GM23338 (cell line): Measurements from ENCODE around the gene C11orf42. TPM values are rescaled to one million over a fixed set of nuclear protein-coding genes. Genes with fewer than 3 reads are reported as not detected.

ENCODE experiments used
- ATAC-seq: fragments of 200-7000 bp; cut with Tn5 transposase; 3 replicates; pipeline ENCODE4 v1.9.1; 2020
- DNase-seq: peaks from one replicate; pipeline ENCODE4 v3.0.0-alpha.2; 2015; ENCODE audit warnings: low spot score
- H2AFZ ChIP-seq: fragments of 200-600 bp; sonication (generic); 2 replicates; pipeline ENCODE4 v1.8.0; 2016; ENCODE audit warnings: antibody characterized with exemption, mild to moderate bottlenecking, moderate library complexity
- H3F3A ChIP-seq: fragments of 200-600 bp; sonication (generic); replicated peaks from 2 replicates; pipeline ENCODE4 v1.8.0; 2017; ENCODE audit warnings: antibody characterized with exemption, mixed run types, low read depth
- H3K27ac ChIP-seq: fragments of 200-600 bp; sonication (generic); 2 replicates; pipeline ENCODE4 v1.6.1; 2016; ENCODE audit warnings: low read depth
- H3K27me3 ChIP-seq: fragments of 200-600 bp; sonication (generic); 2 replicates; pipeline ENCODE4 v1.8.0; 2016; ENCODE audit warnings: mild to moderate bottlenecking, mixed run types, moderate library complexity; ENCODE audit not compliant: insufficient read depth
- H3K36me3 ChIP-seq: fragments of 200-600 bp; sonication (generic); 2 replicates; pipeline ENCODE4 v1.8.0; 2016; ENCODE audit warnings: mild to moderate bottlenecking; ENCODE audit not compliant: insufficient read depth
- H3K4me1 ChIP-seq: fragments of 200-600 bp; sonication (generic); 2 replicates; pipeline ENCODE4 v1.8.0; 2016; ENCODE audit warnings: mild to moderate bottlenecking, moderate library complexity; ENCODE audit not compliant: insufficient read depth
- H3K4me2 ChIP-seq: fragments of 200-600 bp; sonication (generic); 2 replicates; pipeline ENCODE4 v1.7.1; 2017; ENCODE audit warnings: mixed run types
- H3K4me3 ChIP-seq: fragments of 200-600 bp; sonication (generic); 2 replicates; pipeline ENCODE4 v1.6.1; 2016; ENCODE audit warnings: mixed run types
- H3K79me2 ChIP-seq: fragments of 200-600 bp; sonication (generic); replicated peaks from 2 replicates; pipeline ENCODE4 v1.8.0; 2017; ENCODE audit warnings: mild to moderate bottlenecking; ENCODE audit not compliant: insufficient read depth
- H3K9me2 ChIP-seq: fragments of 200-600 bp; sonication (generic); 2 replicates; pipeline ENCODE4 v1.8.0; 2017; ENCODE audit not compliant: insufficient read depth
- H4K20me1 ChIP-seq: fragments of 200-600 bp; sonication (generic); replicated peaks from 2 replicates; pipeline ENCODE4 v1.8.0; 2017; ENCODE audit warnings: mild to moderate bottlenecking; ENCODE audit not compliant: insufficient read depth
- H3K27ac Mint-ChIP-seq: 2 replicates; pipeline ENCODE4 v1.8.0; 2020; ENCODE audit warnings: inconsistent platforms, mild to moderate bottlenecking, moderate library complexity, mixed read lengths
- H3K27me3 Mint-ChIP-seq: 3 replicates; pipeline ENCODE4 v1.8.0; 2022; ENCODE audit warnings: low read depth, mild to moderate bottlenecking, moderate library complexity, mixed read lengths, inconsistent platforms; ENCODE audit not compliant: insufficient read depth, poor library complexity
- H3K36me3 Mint-ChIP-seq: 3 replicates; pipeline ENCODE4 v1.8.0; 2021; ENCODE audit warnings: low read depth, mild to moderate bottlenecking, inconsistent platforms, moderate library complexity, mixed read lengths
- H3K4me1 Mint-ChIP-seq: 3 replicates; pipeline ENCODE4 v1.8.0; 2020; ENCODE audit warnings: mild to moderate bottlenecking, inconsistent platforms, mixed read lengths
- H3K4me3 Mint-ChIP-seq: 3 replicates; pipeline ENCODE4 v1.8.0; 2021; ENCODE audit warnings: moderate library complexity, mild to moderate bottlenecking, inconsistent platforms, mixed read lengths
- H3K9me3 Mint-ChIP-seq: 3 replicates; pipeline ENCODE4 v1.8.0; 2020; ENCODE audit warnings: moderate library complexity, mild to moderate bottlenecking, inconsistent platforms, mixed read lengths
- CREB1 ChIP-seq: fragments of 250-450 bp; sonication (Bioruptor Pico); IDR thresholded peaks from 2 replicates; pipeline ENCODE4 v1.5.0; 2020; ENCODE audit warnings: low read depth, mild to moderate bottlenecking, moderate library complexity
- EZH2 ChIP-seq: fragments of 200-600 bp; sonication (generic); IDR thresholded peaks from one replicate; pipeline ENCODE4 v1.8.0; 2017; ENCODE audit warnings: antibody characterized with exemption, mild to moderate bottlenecking, low read depth; ENCODE audit not compliant: unreplicated experiment
- EZH2phosphoT487 ChIP-seq: fragments of 200-600 bp; sonication (generic); IDR thresholded peaks from one replicate; pipeline ENCODE4 v1.8.1; 2018; ENCODE audit warnings: antibody characterized with exemption; ENCODE audit not compliant: unreplicated experiment
- JUNB ChIP-seq: IDR thresholded peaks from one replicate; pipeline ENCODE4 v1.6.1; 2016; ENCODE audit warnings: antibody characterized with exemption; ENCODE audit not compliant: unreplicated experiment
- POLR2AphosphoS5 ChIP-seq: IDR thresholded peaks from 2 replicates; pipeline ENCODE4 v1.6.1; 2016; ENCODE audit warnings: antibody characterized with exemption, low read depth
- STAT1 ChIP-seq: IDR thresholded peaks from one replicate; pipeline ENCODE4 v1.6.1; 2016; ENCODE audit warnings: antibody characterized with exemption; ENCODE audit not compliant: unreplicated experiment
- ZNF114 ChIP-seq: fragments of 250-450 bp; sonication (Bioruptor Pico); IDR thresholded peaks from 2 replicates; pipeline ENCODE4 v1.5.0; 2020; ENCODE audit warnings: mild to moderate bottlenecking, moderate library complexity
- ZNF331 ChIP-seq: fragments of 250-450 bp; sonication (Bioruptor Pico); IDR thresholded peaks from 2 replicates; pipeline ENCODE4 v1.5.0; 2020; ENCODE audit warnings: low read depth, mild to moderate bottlenecking, moderate library complexity
- polyA plus RNA-seq: library from polyadenylated mRNA; unstranded; fragments of >200 nt; fragmentation: Nextera tagmentation; extraction: Ambion mirVana; gene quantifications from 2 replicates; pipeline ENCODE4 v1.2.1, GENCODE V29; 2016
- total RNA-seq: library from RNA; depleted of rRNA; stranded (reverse); fragments of >200 nt; shearing (Covaris generic); gene quantifications from 2 replicates; pipeline ENCODE4 v1.2.3, GENCODE V29; 2014
- TF ChIP-seq, protein P1 (sequence below): IDR thresholded peaks from one replicate; pipeline ENCODE4 v1.6.1; 2018; ENCODE audit warnings: antibody characterized with exemption; ENCODE audit not compliant: unreplicated experiment
- TF ChIP-seq, protein P2 (sequence below): IDR thresholded peaks from 2 replicates; pipeline ENCODE4 v1.6.1; 2016; ENCODE audit warnings: antibody characterized with exemption

C11orf42 gene
- total and polyA plus RNA-seq, 2 experiments from 2014 or later, result not detected

DNA sequence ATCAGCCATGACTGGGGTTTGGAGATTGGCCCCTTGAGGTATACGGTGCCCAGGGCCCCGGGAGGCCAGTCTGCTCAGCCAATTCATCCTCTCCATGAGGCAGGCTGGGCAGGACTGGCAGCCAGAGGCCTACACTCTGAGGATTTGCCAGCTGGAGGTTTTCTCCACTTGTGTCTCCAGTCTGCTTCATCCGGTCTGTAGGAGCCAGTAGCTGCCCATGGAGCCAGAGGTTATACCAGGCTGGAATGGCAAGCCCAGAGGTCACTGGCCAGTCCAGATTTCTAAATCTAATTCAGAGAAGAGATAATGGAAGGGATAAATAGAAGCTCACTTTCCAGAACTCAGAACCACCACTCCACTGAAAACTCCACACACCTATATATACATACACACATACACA lies 19.1 kb downstream of the C11orf42 start (continued):
- TF ChIP-seq, protein P1, sequence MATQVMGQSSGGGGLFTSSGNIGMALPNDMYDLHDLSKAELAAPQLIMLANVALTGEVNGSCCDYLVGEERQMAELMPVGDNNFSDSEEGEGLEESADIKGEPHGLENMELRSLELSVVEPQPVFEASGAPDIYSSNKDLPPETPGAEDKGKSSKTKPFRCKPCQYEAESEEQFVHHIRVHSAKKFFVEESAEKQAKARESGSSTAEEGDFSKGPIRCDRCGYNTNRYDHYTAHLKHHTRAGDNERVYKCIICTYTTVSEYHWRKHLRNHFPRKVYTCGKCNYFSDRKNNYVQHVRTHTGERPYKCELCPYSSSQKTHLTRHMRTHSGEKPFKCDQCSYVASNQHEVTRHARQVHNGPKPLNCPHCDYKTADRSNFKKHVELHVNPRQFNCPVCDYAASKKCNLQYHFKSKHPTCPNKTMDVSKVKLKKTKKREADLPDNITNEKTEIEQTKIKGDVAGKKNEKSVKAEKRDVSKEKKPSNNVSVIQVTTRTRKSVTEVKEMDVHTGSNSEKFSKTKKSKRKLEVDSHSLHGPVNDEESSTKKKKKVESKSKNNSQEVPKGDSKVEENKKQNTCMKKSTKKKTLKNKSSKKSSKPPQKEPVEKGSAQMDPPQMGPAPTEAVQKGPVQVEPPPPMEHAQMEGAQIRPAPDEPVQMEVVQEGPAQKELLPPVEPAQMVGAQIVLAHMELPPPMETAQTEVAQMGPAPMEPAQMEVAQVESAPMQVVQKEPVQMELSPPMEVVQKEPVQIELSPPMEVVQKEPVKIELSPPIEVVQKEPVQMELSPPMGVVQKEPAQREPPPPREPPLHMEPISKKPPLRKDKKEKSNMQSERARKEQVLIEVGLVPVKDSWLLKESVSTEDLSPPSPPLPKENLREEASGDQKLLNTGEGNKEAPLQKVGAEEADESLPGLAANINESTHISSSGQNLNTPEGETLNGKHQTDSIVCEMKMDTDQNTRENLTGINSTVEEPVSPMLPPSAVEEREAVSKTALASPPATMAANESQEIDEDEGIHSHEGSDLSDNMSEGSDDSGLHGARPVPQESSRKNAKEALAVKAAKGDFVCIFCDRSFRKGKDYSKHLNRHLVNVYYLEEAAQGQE, result no peak
- TF ChIP-seq ZNF114 (CRISPR knock-in tag), result no peak
- TF ChIP-seq STAT1, result no peak
- TF ChIP-seq EZH2, result no peak
- TF ChIP-seq JUNB, result no peak
- TF ChIP-seq POLR2AphosphoS5, result no peak
- no peak for TF ChIP-seq EZH2phosphoT487
- no peak for TF ChIP-seq ZNF331
- TF ChIP-seq, protein P2, sequence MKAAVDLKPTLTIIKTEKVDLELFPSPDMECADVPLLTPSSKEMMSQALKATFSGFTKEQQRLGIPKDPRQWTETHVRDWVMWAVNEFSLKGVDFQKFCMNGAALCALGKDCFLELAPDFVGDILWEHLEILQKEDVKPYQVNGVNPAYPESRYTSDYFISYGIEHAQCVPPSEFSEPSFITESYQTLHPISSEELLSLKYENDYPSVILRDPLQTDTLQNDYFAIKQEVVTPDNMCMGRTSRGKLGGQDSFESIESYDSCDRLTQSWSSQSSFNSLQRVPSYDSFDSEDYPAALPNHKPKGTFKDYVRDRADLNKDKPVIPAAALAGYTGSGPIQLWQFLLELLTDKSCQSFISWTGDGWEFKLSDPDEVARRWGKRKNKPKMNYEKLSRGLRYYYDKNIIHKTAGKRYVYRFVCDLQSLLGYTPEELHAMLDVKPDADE, result no peak
- no peak for TF ChIP-seq CREB1 (CRISPR knock-in tag)

DNA sequence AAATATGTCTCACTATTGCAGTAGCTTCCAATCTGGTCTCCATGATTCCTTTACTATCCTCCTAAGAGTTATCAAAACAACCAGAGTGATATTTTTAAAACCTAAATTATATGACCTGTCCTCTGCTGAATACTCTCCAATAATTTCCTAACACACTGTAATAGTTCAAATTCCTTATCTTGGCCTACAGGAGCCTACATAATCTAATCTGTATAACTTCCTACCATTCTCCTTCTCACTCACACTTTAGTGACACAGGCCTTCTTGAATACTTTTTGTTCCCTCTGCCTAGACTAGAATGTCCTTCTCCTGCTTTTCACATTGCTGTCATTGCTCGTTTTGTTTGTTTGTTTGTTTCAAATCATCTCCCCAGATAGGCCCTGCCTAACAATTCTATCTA lies 19.7 kb downstream of the C11orf42 start:
- H3K36me3 ChIP-seq, result peaks cover under 1% of the 10 kb centered on the region; the same call in 1 of the 2 replicates
- no peak overlapping the region for H3K4me3 Mint-ChIP-seq

More for the DNA sequence above, 19.7 kb downstream of the C11orf42 start:
- Histone ChIP-seq H3K27me3 (no peaks in the 10 kb centered on the region), H3K9me2 (no peaks in the 10 kb centered on the region), H3K79me2 (peaks cover 44% of the 10 kb centered on the region), H3F3A (no peaks in the 10 kb centered on the region), H3K27ac (no peak overlapping the region), H4K20me1 (peaks cover 41% of the 10 kb centered on the region), H2AFZ (no peak overlapping the region), H3K4me3 (no peak overlapping the region), H3K4me2 (no peak overlapping the region), H3K4me1 (no peaks in the 10 kb centered on the region)
- Mint-ChIP-seq H3K9me3 (no peaks in the 10 kb centered on the region), H3K36me3 (peaks cover 8% of the 10 kb centered on the region; the same call in 2 of the 3 replicates), H3K27me3 (no peaks in the 10 kb centered on the region), H3K27ac (no peak overlapping the region), H3K4me1 (no peaks in the 10 kb centered on the region)
- TF ChIP-seq, protein P2, result no peak
- TF ChIP-seq CREB1 (CRISPR knock-in tag) (no peak), EZH2 (no peak), POLR2AphosphoS5 (no peak), JUNB (no peak)
- no peak for DNase-seq
- no peak for ATAC-seq
